Sigmoid colon (tissue), 7 donors: ENCODE data around the gene CREB3L2. TPM values are rescaled to one million over a fixed set of nuclear protein-coding genes. Genes with fewer than 3 reads are reported as not detected.
A peak's percentile ranks its signal among the peaks of the same experiment; 100 is the strongest.

ENCODE experiments used
- DNase-seq: peaks from one replicate; pipeline ENCODE4 v3.0.0-alpha.2; 2019
- H3K27ac ChIP-seq, 4 donors: fragments of 200-600 bp; sonication (generic); one replicate each; pipeline ENCODE4 v1.5.1; 2016 to 2019; ENCODE audit warnings: mild to moderate bottlenecking in 1 of 4
- H3K27me3 ChIP-seq, 3 donors: fragments of 200-600 bp; sonication (generic); one replicate each; pipeline ENCODE4 v1.5.1; 2019; ENCODE audit warnings: mild to moderate bottlenecking in 1 of 3
- H3K36me3 ChIP-seq, 4 donors: fragments of 200-600 bp; sonication (generic); one replicate each; pipeline ENCODE4 v1.5.1; 2016 to 2019
- H3K4me1 ChIP-seq, 4 donors: fragments of 200-600 bp; sonication (generic); one replicate each; pipeline ENCODE4 v1.5.1; 2017 to 2019
- H3K4me3 ChIP-seq, 4 donors: fragments of 200-600 bp; sonication (generic); one replicate each; pipeline ENCODE4 v1.5.1; 2017 to 2019; ENCODE audit warnings: mild to moderate bottlenecking in 2 of 4, moderate library complexity in 1 of 4
- H3K9me3 ChIP-seq, 4 donors: fragments of 200-600 bp in 3 of 4; sonication (generic) in 3 of 4; one replicate each; pipeline versions ENCODE4 v1.5.1 to v1.6.1; 2013 to 2019
- CTCF ChIP-seq, 4 experiments: fragments of 450-650 bp in 3 of 4; fragments of 200-600 bp in 1 of 4; IDR thresholded peaks; one replicate each; pipeline ENCODE4 v1.5.1; 2016 to 2019; ENCODE audit warnings: antibody characterized with exemption in 4 of 4, mild to moderate bottlenecking in 3 of 4, moderate library complexity in 2 of 4
- EP300 ChIP-seq, 4 donors: sonication (generic); formaldehyde crosslinking; IDR thresholded peaks; one replicate each; pipeline ENCODE4 v1.6.1; 2017; ENCODE audit warnings: antibody characterized with exemption in 4 of 4
- POLR2A ChIP-seq, 2 donors: fragments of 450-650 bp; IDR thresholded peaks; one replicate each; pipeline ENCODE4 v1.6.1; 2016; ENCODE audit warnings: antibody characterized with exemption in 2 of 2, mild to moderate bottlenecking in 2 of 2, moderate library complexity in 2 of 2
- POLR2AphosphoS5 ChIP-seq, 4 donors: sonication (generic); formaldehyde crosslinking; IDR thresholded peaks; one replicate each; pipeline ENCODE4 v1.6.1; 2017; ENCODE audit warnings: antibody characterized with exemption in 4 of 4
- WGBS, 2 donors: extraction: QIAGEN DNeasy Blood & Tissue Kit; methylation state at CpG; one replicate each; pipeline ENCODE4 v1.1.7; 2013; 5-methylcytosine and 5-hydroxymethylcytosine counted together
- intact Hi-C: fragments of 100-400 bp; cut with DNase I; formaldehyde crosslinking; loops from one replicate; pipeline ENCODE4 v1.15.1; 2023
- polyA plus RNA-seq, 3 donors: library from polyadenylated mRNA; stranded (reverse); fragments of 200-250 nt; gene quantifications; one replicate each; pipeline ENCODE4 v1.2.3, GENCODE V29; 2013
- total RNA-seq, 4 donors: library from RNA; depleted of rRNA; stranded (reverse); fragments of >200 nt; gene quantifications; one replicate each; pipeline ENCODE4 v1.1.0, GENCODE V29; 2016
- donor health status: healthy with polysubstance abuse.
- donor health status: Bipolar disorder and iron deficiency.
- donor health status: healthy.

The CREB3L2 gene
- total and polyA plus RNA-seq, 7 donors = 3.0 to 41.3 (median 26.0) TPM

GRCh38 chr7:137942484-137943115, 59.3 kb downstream of the CREB3L2 start:
- DNase-seq = no peak
- TF ChIP-seq EP300 (IDR thresholded peaks at IDR 0.05) (no peak), POLR2AphosphoS5 (IDR thresholded peaks at IDR 0.05) (peak in 1 of 4 donors; percentile 32), POLR2A (IDR thresholded peaks at IDR 0.05) (no peak), CTCF (IDR thresholded peaks at IDR 0.05) (no peak)
- peak overlapping the region; percentile 53 to 78 (median 68) for H3K27ac ChIP-seq
- H3K27me3 ChIP-seq = no peaks in the 10 kb centered on the region
- intact Hi-C loops = no loop called here
- 69 to 75% methylated on average over 4 of the region's 4 CpGs for WGBS, 2 donors
- peaks cover 0 to 79% (median 64%) of the 10 kb centered on the region in 4 donors for H3K4me1 ChIP-seq
- no peaks in the 10 kb centered on the region for H3K36me3 ChIP-seq
- no peak overlapping the region for H3K4me3 ChIP-seq
- no peaks in the 10 kb centered on the region for H3K9me3 ChIP-seq

GRCh38 chr7:137940656-137941518, 61.0 kb downstream of the CREB3L2 start:
- TF ChIP-seq POLR2A (IDR thresholded peaks at IDR 0.05) (no peak), POLR2AphosphoS5 (IDR thresholded peaks at IDR 0.05) (no peak), CTCF (IDR thresholded peaks at IDR 0.05) (no peak), EP300 (IDR thresholded peaks at IDR 0.05) (no peak)
- no peaks in the 10 kb centered on the region for H3K9me3 ChIP-seq
- intact Hi-C loops = no loop called here
- no peak for DNase-seq
- no peaks in the 10 kb centered on the region for H3K36me3 ChIP-seq
- no peak overlapping the region for H3K4me3 ChIP-seq
- H3K27ac ChIP-seq = peak overlapping the region; percentile 53 to 78 (median 71)
- H3K27me3 ChIP-seq = no peaks in the 10 kb centered on the region
- WGBS, 2 donors = 77 to 81% methylated on average over 11 of the region's 11 CpGs
- H3K4me1 ChIP-seq = peaks cover 0 to 86% (median 78%) of the 10 kb centered on the region in 4 donors

- Histone ChIP-seq H3K27ac (peak overlapping the region; percentile 53 to 78 (median 71)), H3K4me3 (no peak overlapping the region), H3K9me3 (no peaks in the 10 kb centered on the region), H3K27me3 (no peaks in the 10 kb centered on the region), H3K36me3 (no peaks in the 10 kb centered on the region), H3K4me1 (peaks cover 0 to 87% (median 83%) of the 10 kb centered on the region in 4 donors)
- intact Hi-C loops = no loop called here
- 56 to 80% methylated on average over 1 of the region's 1 CpG for WGBS, 2 donors
- TF ChIP-seq CTCF (IDR thresholded peaks at IDR 0.05) (no peak), EP300 (IDR thresholded peaks at IDR 0.05) (no peak), POLR2A (IDR thresholded peaks at IDR 0.05) (no peak), POLR2AphosphoS5 (IDR thresholded peaks at IDR 0.05) (no peak)
- no peak for DNase-seq
Observed at GRCh38 chr7:137940218-137940617, 61.7 kb downstream of the CREB3L2 start.

- no peaks in the 10 kb centered on the region for H3K36me3 ChIP-seq
- H3K27me3 ChIP-seq = no peaks in the 10 kb centered on the region
- H3K4me3 ChIP-seq = no peak overlapping the region
- intact Hi-C loops = no loop called here
- H3K27ac ChIP-seq = peak overlapping the region; percentile 62 to 78 (median 72)
- H3K9me3 ChIP-seq = no peaks in the 10 kb centered on the region
- TF ChIP-seq POLR2A (IDR thresholded peaks at IDR 0.05) = no peak
- no peak for TF ChIP-seq CTCF (IDR thresholded peaks at IDR 0.05)
- TF ChIP-seq EP300 (IDR thresholded peaks at IDR 0.05) = no peak
- no peak for TF ChIP-seq POLR2AphosphoS5 (IDR thresholded peaks at IDR 0.05)
- H3K4me1 ChIP-seq = peaks cover 0 to 87% (median 82%) of the 10 kb centered on the region in 4 donors
- no peak for DNase-seq
Observed at GRCh38 chr7:137937202-137937560, 64.7 kb downstream of the CREB3L2 start.
